Hypothalamus (tissue), 51 donors: ENCODE data around the gene OR51E2.

Experiments
- DNase-seq, 51 donors: peaks; one replicate each; lab custom pipeline; 2025; lab: John Stamatoyannopoulos, UW

Gene OR51E2

GRCh38 chr11:4664786-4665185 lies 32.9 kb downstream of the OR51E2 start:
- no peak for DNase-seq

GRCh38 chr11:4664183-4664582 lies 33.5 kb downstream of the OR51E2 start:
- no peak for DNase-seq

- DNase-seq = no peak
Measured at GRCh38 chr11:4662876-4663275, 34.8 kb downstream of the OR51E2 start.

GRCh38 chr11:4658629-4659445 lies 38.8 kb downstream of the OR51E2 start:
- DNase-seq = no peak

GRCh38 chr11:4654635-4655369 lies 42.9 kb downstream of the OR51E2 start:
- no peak for DNase-seq

- no peak for DNase-seq
Measured at GRCh38 chr11:4647766-4648165, 49.9 kb downstream of the OR51E2 start.

- no peak for DNase-seq
Measured at GRCh38 chr11:4645974-4646373, 51.7 kb downstream of the OR51E2 start.

- DNase-seq = no peak
Measured at GRCh38 chr11:4644233-4644632, 53.4 kb downstream of the OR51E2 start.

- no peak for DNase-seq
Measured at GRCh38 chr11:4643682-4644081, 54.0 kb downstream of the OR51E2 start, which contains the start of gene OR51E1. Gene OR51E1, plus strand, starts transcription at chr11:4643982. Its CDS starts 8,545 bp downstream, at chr11:4652527.

- DNase-seq = no peak
Measured at GRCh38 chr11:4643076-4643475, 54.6 kb downstream of the OR51E2 start.

GRCh38 chr11:4642043-4642442 lies 55.6 kb downstream of the OR51E2 start:
- DNase-seq = no peak

- DNase-seq = no peak
Measured at GRCh38 chr11:4641501-4641900, 56.2 kb downstream of the OR51E2 start.

- DNase-seq = no peak
Measured at GRCh38 chr11:4639931-4640330, 57.7 kb downstream of the OR51E2 start.

GRCh38 chr11:4637662-4638047 lies 60.0 kb downstream of the OR51E2 start:
- DNase-seq = no peak

GRCh38 chr11:4636962-4637661 lies 60.5 kb downstream of the OR51E2 start, which contains the start of gene OR51D1:
Gene OR51D1, plus strand, starts transcription at chr11:4637477. Its CDS starts 2,314 bp downstream, at chr11:4639791.
- DNase-seq = peak in 40 of 51 donors; percentile 2 to 72 (median 36)

GRCh38 chr11:4636136-4636535 lies 61.5 kb downstream of the OR51E2 start:
- DNase-seq = no peak
